Mesothelial cell of epicardium (in vitro differentiated cells): ENCODE measurements around the gene TRMT112. TPM values are rescaled to one million over a fixed set of nuclear protein-coding genes. Genes with fewer than 3 reads are reported as not detected.

Source experiments
- DNase-seq, 2 experiments: peaks; one replicate each; pipeline ENCODE4 v3.0.0; 2021; ENCODE audit warnings: low spot score in 2 of 2; ENCODE audit not compliant: unreplicated experiment in 2 of 2
- H3K27ac Mint-ChIP-seq: 2 replicates; pipeline ENCODE4 v1.8.0; 2021; ENCODE audit warnings: mixed read lengths
- H3K27me3 Mint-ChIP-seq: 2 replicates; pipeline ENCODE4 v1.8.0; 2021; ENCODE audit warnings: low read depth, mixed read lengths
- H3K36me3 Mint-ChIP-seq: 2 replicates; pipeline ENCODE4 v1.8.0; 2021; ENCODE audit warnings: mixed read lengths
- H3K4me1 Mint-ChIP-seq: 2 replicates; pipeline ENCODE4 v1.8.0; 2021; ENCODE audit warnings: mixed read lengths
- H3K4me3 Mint-ChIP-seq: 2 replicates; pipeline ENCODE4 v1.8.0; 2021; ENCODE audit warnings: mild to moderate bottlenecking, moderate library complexity, mixed read lengths
- H3K9me3 Mint-ChIP-seq: 2 replicates; pipeline ENCODE4 v1.8.0; 2021; ENCODE audit warnings: mixed read lengths
- CTCF ChIP-seq: fragments of 200-600 bp; sonication (generic); IDR thresholded peaks from one replicate; pipeline ENCODE4 v1.5.0; 2021; ENCODE audit warnings: antibody characterized with exemption; ENCODE audit not compliant: unreplicated experiment
- total RNA-seq: library from RNA; stranded (reverse); gene quantifications from 3 replicates; pipeline ENCODE4 v1.2.1, GENCODE V29; 2021

Gene TRMT112
- total RNA-seq, 1 donor from 2014 or later, result 184 TPM

- Mint-ChIP-seq H3K4me1 (peaks cover 4% of the 10 kb centered on the region), H3K27me3 (no peaks in the 10 kb centered on the region), H3K9me3 (no peaks in the 10 kb centered on the region), H3K4me3 (no peak overlapping the region), H3K27ac (no peak overlapping the region), H3K36me3 (peaks cover 3% of the 10 kb centered on the region)
- no peak for TF ChIP-seq CTCF
- no peak for DNase-seq
Measured at GRCh38 chr11:64275841-64276240, 41.5 kb downstream of the TRMT112 start.

GRCh38 chr11:64275031-64275800 is 42.1 kb downstream of the TRMT112 start:
- no peak overlapping the region for H3K4me3 Mint-ChIP-seq
- H3K27me3 Mint-ChIP-seq, result no peaks in the 10 kb centered on the region
- DNase-seq, result no peak
- no peak for TF ChIP-seq CTCF
- no peaks in the 10 kb centered on the region for H3K9me3 Mint-ChIP-seq
- H3K36me3 Mint-ChIP-seq, result peaks cover 3% of the 10 kb centered on the region
- no peak overlapping the region for H3K27ac Mint-ChIP-seq
- H3K4me1 Mint-ChIP-seq, result peaks cover 4% of the 10 kb centered on the region

GRCh38 chr11:64269540-64270220 is 47.7 kb downstream of the TRMT112 start:
- Mint-ChIP-seq H3K4me1 (peaks cover 17% of the 10 kb centered on the region), H3K27me3 (no peaks in the 10 kb centered on the region), H3K9me3 (no peaks in the 10 kb centered on the region), H3K36me3 (peaks cover 5% of the 10 kb centered on the region), H3K27ac (peak overlapping the region; percentile 100), H3K4me3 (peak overlapping the region; percentile 96)
- no peak for TF ChIP-seq CTCF
- DNase-seq, result peak; percentile 91 to 97

GRCh38 chr11:64268893-64269539 is 48.3 kb downstream of the TRMT112 start:
- peaks cover 5% of the 10 kb centered on the region for H3K36me3 Mint-ChIP-seq
- no peak for DNase-seq
- no peak for TF ChIP-seq CTCF
- peak overlapping the region; percentile 96 for H3K4me3 Mint-ChIP-seq
- H3K4me1 Mint-ChIP-seq, result peaks cover 24% of the 10 kb centered on the region
- no peaks in the 10 kb centered on the region for H3K27me3 Mint-ChIP-seq
- no peaks in the 10 kb centered on the region for H3K9me3 Mint-ChIP-seq
- peak overlapping the region; percentile 100 for H3K27ac Mint-ChIP-seq

GRCh38 chr11:64268025-64268892 is 49.1 kb downstream of the TRMT112 start:
- no peak for TF ChIP-seq CTCF
- peak overlapping the region; percentile 94 for H3K27ac Mint-ChIP-seq
- H3K36me3 Mint-ChIP-seq, result peaks cover 6% of the 10 kb centered on the region
- H3K9me3 Mint-ChIP-seq, result no peaks in the 10 kb centered on the region
- peak overlapping the region; percentile 96 for H3K4me3 Mint-ChIP-seq
- H3K27me3 Mint-ChIP-seq, result no peaks in the 10 kb centered on the region
- DNase-seq, result no peak
- peaks cover 24% of the 10 kb centered on the region for H3K4me1 Mint-ChIP-seq
